IMR-90 (cell line): Measurements from ENCODE around the gene LGI1. TPM values are rescaled to one million over a fixed set of nuclear protein-coding genes. Genes with fewer than 3 reads are reported as not detected.

Experiments used
- ATAC-seq: fragments of 200-7000 bp; cut with Tn5 transposase; 2 replicates; pipeline ENCODE4 v1.9.1; 2020; ENCODE audit warnings: low read depth, mild to moderate bottlenecking, moderate library complexity
- BruUV-seq: library from RNA; stranded (reverse); fragments of 400-500 nt; replicated peaks from 2 replicates; lab custom pipeline; 2021; lab: Mats Ljungman, UMichigan
- CTCF ChIA-PET: fragments of 300-600 bp; formaldehyde crosslinking; extraction: SDS; loops from one replicate; lab custom pipeline; 2021; ENCODE audit warnings: antibody characterized with exemption; lab: Yijun Ruan, JAX
- POLR2A ChIA-PET: fragments of 300-600 bp; sonication (Branson Sonifier 250); formaldehyde crosslinking; loops from one replicate; lab custom pipeline; 2022; ENCODE audit warnings: antibody characterized with exemption; ENCODE audit not compliant: unreplicated experiment; lab: Charles Lee
- DNase-seq: peaks from one replicate; pipeline ENCODE4 v3.0.0; 2013
- H2AFZ ChIP-seq: replicated peaks from 2 replicates; pipeline ENCODE3; 2013; ENCODE audit warnings: low read length, mild to moderate bottlenecking; ENCODE audit not compliant: poor library complexity
- H2AK5ac ChIP-seq: 2 replicates; pipeline ENCODE4 v1.6.1; 2013; ENCODE audit warnings: low read depth, low read length, inconsistent platforms
- H2AK9ac ChIP-seq: replicated peaks from 2 replicates; pipeline ENCODE3; 2013; ENCODE audit warnings: mild to moderate bottlenecking, low read depth, low read length, moderate library complexity; ENCODE audit not compliant: poor library complexity
- H2BK120ac ChIP-seq: 2 replicates; pipeline ENCODE4 v1.6.1; 2013; ENCODE audit warnings: low read depth, low read length, inconsistent platforms
- H2BK15ac ChIP-seq: 3 replicates; pipeline ENCODE4 v1.6.1; 2013; ENCODE audit warnings: low read depth, low read length, inconsistent platforms
- H2BK20ac ChIP-seq: 2 replicates; pipeline ENCODE4 v1.6.1; 2013; ENCODE audit warnings: low read depth, mild to moderate bottlenecking, inconsistent platforms, low read length, moderate library complexity
- H2BK5ac ChIP-seq: 2 replicates; pipeline ENCODE4 v1.6.1; 2013; ENCODE audit warnings: mild to moderate bottlenecking, low read depth, low read length, inconsistent platforms; ENCODE audit not compliant: poor library complexity, severe bottlenecking
- H3K14ac ChIP-seq: replicated peaks from 2 replicates; pipeline ENCODE4 v1.6.1; 2013; ENCODE audit warnings: low read depth, low read length, inconsistent platforms
- H3K18ac ChIP-seq: 2 replicates; pipeline ENCODE4 v1.6.1; 2013; ENCODE audit warnings: low read depth, low read length, control low read depth
- H3K23ac ChIP-seq: 2 replicates; pipeline ENCODE4 v1.6.1; 2013; ENCODE audit warnings: low read depth, low read length, inconsistent platforms
- H3K27ac ChIP-seq: 2 replicates; pipeline ENCODE4 v1.5.1; 2013; ENCODE audit warnings: mild to moderate bottlenecking, control low read depth, low read length; ENCODE audit not compliant: insufficient read depth
- H3K27me3 ChIP-seq: 2 replicates; pipeline ENCODE4 v1.6.1; 2013; ENCODE audit warnings: low read length; ENCODE audit not compliant: control insufficient read depth, insufficient read depth
- H3K36me3 ChIP-seq: 2 replicates; pipeline ENCODE4 v1.6.1; 2013; ENCODE audit warnings: low read length, mixed read lengths; ENCODE audit not compliant: control insufficient read depth, insufficient read depth
- H3K4ac ChIP-seq: 2 replicates; pipeline ENCODE4 v1.6.1; 2013; ENCODE audit warnings: low read depth, low read length, inconsistent platforms
- H3K4me1 ChIP-seq: 2 replicates; pipeline ENCODE4 v1.6.1; 2013; ENCODE audit warnings: low read length, mixed read lengths; ENCODE audit not compliant: control insufficient read depth, insufficient read depth
- H3K4me2 ChIP-seq: 2 replicates; pipeline ENCODE4 v1.6.1; 2013; ENCODE audit warnings: low read depth, mild to moderate bottlenecking, control low read depth, low read length, moderate library complexity
- H3K4me3 ChIP-seq: 2 replicates; pipeline ENCODE4 v1.5.1; 2013; ENCODE audit warnings: low read depth, mild to moderate bottlenecking, control low read depth, low read length, moderate library complexity; ENCODE audit not compliant: insufficient read depth
- H3K56ac ChIP-seq: 2 replicates; pipeline ENCODE4 v1.6.1; 2013; ENCODE audit warnings: low read length, inconsistent platforms; ENCODE audit not compliant: insufficient read depth; ENCODE audit errors: extremely low read depth
- H3K79me1 ChIP-seq, 2 experiments: 2 replicates each; pipeline ENCODE4 v1.6.1; 2013; ENCODE audit warnings: low read length in 2 of 2, inconsistent platforms in 1 of 2, low read depth in 1 of 2
- H3K9ac ChIP-seq: 2 replicates; pipeline ENCODE4 v1.6.1; 2013; ENCODE audit warnings: low read depth, low read length, control low read depth
- H3K9me1 ChIP-seq: 2 replicates; pipeline ENCODE4 v1.6.1; 2013; ENCODE audit warnings: low read length, inconsistent platforms; ENCODE audit not compliant: insufficient read depth
- H3K9me3 ChIP-seq: 2 replicates; pipeline ENCODE4 v1.6.1; 2013; ENCODE audit warnings: low read length; ENCODE audit not compliant: control insufficient read depth, insufficient read depth
- H4K20me1 ChIP-seq: 2 replicates; pipeline ENCODE4 v1.6.1; 2013; ENCODE audit warnings: low read length, inconsistent platforms; ENCODE audit not compliant: insufficient read depth
- H4K5ac ChIP-seq: 2 replicates; pipeline ENCODE4 v1.6.1; 2013; ENCODE audit warnings: mild to moderate bottlenecking, low read depth, low read length, control low read depth
- H4K8ac ChIP-seq, 2 experiments: 2 replicates each; pipeline ENCODE4 v1.6.1; 2013; ENCODE audit warnings: low read depth in 2 of 2, low read length in 2 of 2, control low read depth in 1 of 2, inconsistent platforms in 1 of 2
- H4K91ac ChIP-seq: 2 replicates; pipeline ENCODE4 v1.6.1; 2013; ENCODE audit warnings: low read depth, low read length, inconsistent platforms; ENCODE audit not compliant: insufficient read depth
- BHLHE40 ChIP-seq: fragments of 150-350 bp; IDR thresholded peaks from 2 replicates; pipeline ENCODE4 v1.6.1; 2016; ENCODE audit warnings: mild to moderate bottlenecking, low read depth, low read length
- CEBPB ChIP-seq: IDR thresholded peaks from 2 replicates; pipeline ENCODE4 v1.6.1; 2012; ENCODE audit warnings: low read depth, low read length, improper control_type of control experiment
- CHD1 ChIP-seq: IDR thresholded peaks from 2 replicates; pipeline ENCODE4 v1.6.1; 2012; ENCODE audit warnings: low read depth, low read length, improper control_type of control experiment
- ELK1 ChIP-seq: fragments of 150-350 bp; IDR thresholded peaks from 2 replicates; pipeline ENCODE4 v1.6.1; 2016; ENCODE audit warnings: low read depth, mild to moderate bottlenecking, low read length, moderate library complexity, borderline replicate concordance
- FOS ChIP-seq: fragments of 150-350 bp; IDR thresholded peaks from 2 replicates; pipeline ENCODE4 v1.6.1; 2016; ENCODE audit warnings: low read depth, low read length
- MAFK ChIP-seq: IDR thresholded peaks from 2 replicates; pipeline ENCODE4 v1.6.1; 2012; ENCODE audit warnings: low read depth, low read length, improper control_type of control experiment
- MAZ ChIP-seq: IDR thresholded peaks from 2 replicates; pipeline ENCODE4 v1.6.1; 2012; ENCODE audit warnings: low read depth, mild to moderate bottlenecking, low read length, improper control_type of control experiment, moderate library complexity, borderline replicate concordance
- MXI1 ChIP-seq: IDR thresholded peaks from 2 replicates; pipeline ENCODE4 v1.6.1; 2012; ENCODE audit warnings: low read depth, mild to moderate bottlenecking, low read length, moderate library complexity, borderline replicate concordance
- NFE2L2 ChIP-seq: fragments of 150-350 bp; IDR thresholded peaks from 2 replicates; pipeline ENCODE4 v1.6.1; 2016; ENCODE audit warnings: low read depth, mild to moderate bottlenecking, low read length
- POLR2A ChIP-seq: IDR thresholded peaks from 2 replicates; pipeline ENCODE4 v1.6.1; 2012; ENCODE audit warnings: mild to moderate bottlenecking, low read depth, low read length
- RAD21 ChIP-seq: IDR thresholded peaks from 2 replicates; pipeline ENCODE4 v1.6.1; 2012; ENCODE audit warnings: low read length, improper control_type of control experiment
- RCOR1 ChIP-seq: IDR thresholded peaks from 2 replicates; pipeline ENCODE4 v1.6.1; 2012; ENCODE audit warnings: mild to moderate bottlenecking, low read length, improper control_type of control experiment; ENCODE audit not compliant: insufficient replicate concordance
- RFX5 ChIP-seq: IDR thresholded peaks from 2 replicates; pipeline ENCODE4 v1.8.0; 2012; ENCODE audit warnings: low read depth, mild to moderate bottlenecking, low read length, moderate library complexity
- SMC3 ChIP-seq: fragments of 150-350 bp; IDR thresholded peaks from 2 replicates; pipeline ENCODE4 v1.6.1; 2016; ENCODE audit warnings: low read depth, mild to moderate bottlenecking, antibody characterized with exemption, low read length, moderate library complexity
- WGBS, 2 experiments: methylation state at CpG; one replicate each; pipeline versions ENCODE4 v1.1.5 to v1.1.7; 2013; ENCODE audit warnings: missing lambda C conversion rate in 2 of 2; ENCODE audit not compliant: insufficient read length in 1 of 2; ENCODE audit errors: extremely low coverage in 2 of 2; 5-methylcytosine and 5-hydroxymethylcytosine counted together
- dilution Hi-C: fragments of 300-500 bp; cut with HindIII; formaldehyde crosslinking; loops from one replicate; pipeline ENCODE4 v1.14.3; 2018; ENCODE audit warnings: low sequenced_read_pairs; ENCODE audit not compliant: unreplicated experiment
- in situ Hi-C: fragments of 300-500 bp; cut with MboI; formaldehyde crosslinking; loops from 3 replicates; pipeline ENCODE4 v1.14.3; 2019; ENCODE audit warnings: low sequenced_read_pairs, inconsistent platforms, mixed read lengths
- intact Hi-C: fragments of 100-400 bp; cut with micrococcal nuclease; formaldehyde crosslinking; loops from 2 replicates; pipeline ENCODE4 v1.10.0; 2022
- polyA plus RNA-seq, 3 experiments: library from polyadenylated mRNA; depleted of rRNA; stranded (reverse); fragments of >200 nt; gene quantifications; 2 replicates each; pipeline ENCODE4 v1.2.3, GENCODE V29; 2012; ENCODE audit warnings: low replicate concordance in 1 of 3
- total RNA-seq: library from RNA; depleted of rRNA; stranded (reverse); fragments of >200 nt; gene quantifications from 2 replicates; pipeline ENCODE4 v1.2.3, GENCODE V29; 2012
- TF ChIP-seq, protein P1 (sequence below): conservative IDR thresholded peaks from 2 replicates; pipeline ENCODE4 v1.5.1; 2012; ENCODE audit warnings: mild to moderate bottlenecking, low read depth, low read length, improper control_type of control experiment
- TF ChIP-seq, protein P2 (sequence below): fragments of 150-350 bp; IDR thresholded peaks from 2 replicates; pipeline ENCODE4 v1.6.1; 2017; ENCODE audit warnings: mild to moderate bottlenecking, antibody characterized with exemption, low read length, low read depth

LGI1 gene
- total and polyA plus RNA-seq, 2 of the 4 experiments (the other 2 are of a cell fraction): not detected

GRCh38 chr10:93799155-93799708 is 41.5 kb downstream of the LGI1 start:
- dilution Hi-C loops: no loop called here

More at GRCh38 chr10:93799155-93799708, 41.5 kb downstream of the LGI1 start:
- H3K9me3 ChIP-seq: no peaks in the 10 kb centered on the region
- intact Hi-C loops (no loop called here), in situ Hi-C loops (no loop called here)
- DNase-seq (no peak), ATAC-seq (no peak)
- H3K27me3 ChIP-seq: peaks cover 18% of the 10 kb centered on the region
- no peak overlapping the region for H3K4me3 ChIP-seq
- H3K9me1 ChIP-seq: no peaks in the 10 kb centered on the region; the same call in 1 of the 2 replicates
- H3K4ac ChIP-seq: no peak overlapping the region
- no peaks in the 10 kb centered on the region for H3K4me1 ChIP-seq
- H3K27ac ChIP-seq: no peak overlapping the region
- H2AK5ac ChIP-seq: no peak overlapping the region
- H4K8ac ChIP-seq: no peak overlapping the region
- no peak overlapping the region for H2BK120ac ChIP-seq
- no peak overlapping the region for H2BK5ac ChIP-seq
- no peak overlapping the region for H3K56ac ChIP-seq
- H3K23ac ChIP-seq: no peak overlapping the region
- no peak overlapping the region for H2BK20ac ChIP-seq
- 41% methylated on average over 2 of the region's 5 CpGs; no CpG with 5 or more reads in 1 of the 2 experiments for WGBS, 2 experiments
- H4K91ac ChIP-seq: no peak overlapping the region
- H2AK9ac ChIP-seq: no peak overlapping the region
- H2BK15ac ChIP-seq: no peak overlapping the region
- no peaks in the 10 kb centered on the region for H3K79me1 ChIP-seq
- H2AFZ ChIP-seq: no peak overlapping the region
- ChIA-PET CTCF (no interaction called here), POLR2A (no interaction called here)
- TF ChIP-seq RFX5: no peak
- no peak for TF ChIP-seq MAFK
- no peak for TF ChIP-seq ELK1
- TF ChIP-seq SMC3: no peak
- no peak for TF ChIP-seq MXI1
- TF ChIP-seq RCOR1: no peak
- TF ChIP-seq, protein P1, sequence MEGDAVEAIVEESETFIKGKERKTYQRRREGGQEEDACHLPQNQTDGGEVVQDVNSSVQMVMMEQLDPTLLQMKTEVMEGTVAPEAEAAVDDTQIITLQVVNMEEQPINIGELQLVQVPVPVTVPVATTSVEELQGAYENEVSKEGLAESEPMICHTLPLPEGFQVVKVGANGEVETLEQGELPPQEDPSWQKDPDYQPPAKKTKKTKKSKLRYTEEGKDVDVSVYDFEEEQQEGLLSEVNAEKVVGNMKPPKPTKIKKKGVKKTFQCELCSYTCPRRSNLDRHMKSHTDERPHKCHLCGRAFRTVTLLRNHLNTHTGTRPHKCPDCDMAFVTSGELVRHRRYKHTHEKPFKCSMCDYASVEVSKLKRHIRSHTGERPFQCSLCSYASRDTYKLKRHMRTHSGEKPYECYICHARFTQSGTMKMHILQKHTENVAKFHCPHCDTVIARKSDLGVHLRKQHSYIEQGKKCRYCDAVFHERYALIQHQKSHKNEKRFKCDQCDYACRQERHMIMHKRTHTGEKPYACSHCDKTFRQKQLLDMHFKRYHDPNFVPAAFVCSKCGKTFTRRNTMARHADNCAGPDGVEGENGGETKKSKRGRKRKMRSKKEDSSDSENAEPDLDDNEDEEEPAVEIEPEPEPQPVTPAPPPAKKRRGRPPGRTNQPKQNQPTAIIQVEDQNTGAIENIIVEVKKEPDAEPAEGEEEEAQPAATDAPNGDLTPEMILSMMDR: no peak
- no peak for TF ChIP-seq RAD21
- no peak for TF ChIP-seq CEBPB
- TF ChIP-seq BHLHE40: no peak
- TF ChIP-seq MAZ: no peak
- TF ChIP-seq CHD1: no peak
- TF ChIP-seq, protein P2, sequence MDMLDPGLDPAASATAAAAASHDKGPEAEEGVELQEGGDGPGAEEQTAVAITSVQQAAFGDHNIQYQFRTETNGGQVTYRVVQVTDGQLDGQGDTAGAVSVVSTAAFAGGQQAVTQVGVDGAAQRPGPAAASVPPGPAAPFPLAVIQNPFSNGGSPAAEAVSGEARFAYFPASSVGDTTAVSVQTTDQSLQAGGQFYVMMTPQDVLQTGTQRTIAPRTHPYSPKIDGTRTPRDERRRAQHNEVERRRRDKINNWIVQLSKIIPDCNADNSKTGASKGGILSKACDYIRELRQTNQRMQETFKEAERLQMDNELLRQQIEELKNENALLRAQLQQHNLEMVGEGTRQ: no peak
- TF ChIP-seq FOS: no peak
- TF ChIP-seq NFE2L2: no peak
- no peak for TF ChIP-seq POLR2A
- no peak overlapping the region for H3K9ac ChIP-seq
- no peaks in the 10 kb centered on the region for H3K36me3 ChIP-seq
- no peak overlapping the region for H3K4me2 ChIP-seq
- BruUV-seq: no TSS peak
- no peaks in the 10 kb centered on the region for H4K20me1 ChIP-seq
- H4K5ac ChIP-seq: no peak overlapping the region
- no peak overlapping the region for H3K14ac ChIP-seq
- no peak overlapping the region for H3K18ac ChIP-seq
